Measurements from ENCODE around the gene B3GNT8. TPM values are rescaled to one million over a fixed set of nuclear protein-coding genes. Genes with fewer than 3 reads are reported as not detected.

Gene B3GNT8
- total RNA-seq, 4 donors from 2014 or later, result 0.49 to 12.6 (median 1.9) TPM

DNA sequence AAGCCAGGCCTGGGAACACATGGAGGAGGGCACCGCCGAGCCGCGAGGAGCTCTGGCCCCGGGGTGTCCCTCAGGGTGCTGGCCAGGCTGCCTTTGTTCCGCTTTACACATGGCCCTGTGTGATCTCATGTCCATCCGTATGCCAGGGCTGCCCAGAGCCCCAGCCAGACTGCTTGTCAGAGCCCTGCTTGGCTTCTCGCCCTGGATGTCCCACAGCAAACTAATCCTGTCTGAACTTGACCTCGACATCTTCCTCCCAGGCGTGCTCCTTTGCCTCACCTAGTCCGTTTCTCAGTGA lies 15.3 kb downstream of the B3GNT8 start:
- TF ChIP-seq, protein P1, sequence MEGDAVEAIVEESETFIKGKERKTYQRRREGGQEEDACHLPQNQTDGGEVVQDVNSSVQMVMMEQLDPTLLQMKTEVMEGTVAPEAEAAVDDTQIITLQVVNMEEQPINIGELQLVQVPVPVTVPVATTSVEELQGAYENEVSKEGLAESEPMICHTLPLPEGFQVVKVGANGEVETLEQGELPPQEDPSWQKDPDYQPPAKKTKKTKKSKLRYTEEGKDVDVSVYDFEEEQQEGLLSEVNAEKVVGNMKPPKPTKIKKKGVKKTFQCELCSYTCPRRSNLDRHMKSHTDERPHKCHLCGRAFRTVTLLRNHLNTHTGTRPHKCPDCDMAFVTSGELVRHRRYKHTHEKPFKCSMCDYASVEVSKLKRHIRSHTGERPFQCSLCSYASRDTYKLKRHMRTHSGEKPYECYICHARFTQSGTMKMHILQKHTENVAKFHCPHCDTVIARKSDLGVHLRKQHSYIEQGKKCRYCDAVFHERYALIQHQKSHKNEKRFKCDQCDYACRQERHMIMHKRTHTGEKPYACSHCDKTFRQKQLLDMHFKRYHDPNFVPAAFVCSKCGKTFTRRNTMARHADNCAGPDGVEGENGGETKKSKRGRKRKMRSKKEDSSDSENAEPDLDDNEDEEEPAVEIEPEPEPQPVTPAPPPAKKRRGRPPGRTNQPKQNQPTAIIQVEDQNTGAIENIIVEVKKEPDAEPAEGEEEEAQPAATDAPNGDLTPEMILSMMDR (IDR thresholded peaks at IDR 0.05; ENCODE audit: low read depth), result no peak

GRCh38 chr19:41411100-41411967 lies 15.8 kb downstream of the B3GNT8 start:
- TF ChIP-seq, protein P1 (IDR thresholded peaks at IDR 0.05; ENCODE audit: low read depth), result no peak

DNA sequence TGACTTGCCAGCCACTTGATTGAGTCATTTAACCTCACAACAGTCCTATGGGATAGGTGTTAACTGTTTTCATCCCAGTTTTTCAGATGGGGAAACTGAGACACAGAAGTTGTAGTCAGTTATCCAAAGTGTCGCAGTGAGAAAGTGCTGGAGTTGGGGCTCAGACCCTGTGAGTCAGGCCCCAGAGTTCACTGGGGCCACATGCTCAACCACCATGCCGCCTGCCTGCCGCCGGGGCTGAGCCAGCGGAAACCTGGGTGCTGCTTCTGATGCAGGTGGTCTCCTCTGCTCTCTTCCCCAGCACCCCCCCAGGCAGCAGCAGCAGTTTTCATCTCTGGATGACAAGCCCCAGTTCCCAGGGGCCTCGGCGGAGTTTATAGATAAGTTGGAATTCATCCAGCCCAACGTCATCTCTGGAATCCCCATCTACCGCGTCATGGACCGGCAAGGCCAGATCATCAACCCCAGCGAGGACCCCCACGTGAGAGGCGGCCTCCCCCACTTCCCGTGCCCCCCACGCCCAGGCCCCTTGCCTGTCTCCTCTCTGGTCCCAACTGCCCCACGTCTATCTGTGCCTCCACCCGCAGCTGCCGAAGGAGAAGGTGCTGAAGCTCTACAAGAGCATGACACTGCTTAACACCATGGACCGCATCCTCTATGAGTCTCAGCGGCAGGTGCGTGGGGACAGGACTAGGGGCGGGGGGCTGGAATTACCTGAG lies 16.7 kb downstream of the B3GNT8 start:
- TF ChIP-seq, protein P1 (IDR thresholded peaks at IDR 0.05; ENCODE audit: low read depth), result no peak

DNA sequence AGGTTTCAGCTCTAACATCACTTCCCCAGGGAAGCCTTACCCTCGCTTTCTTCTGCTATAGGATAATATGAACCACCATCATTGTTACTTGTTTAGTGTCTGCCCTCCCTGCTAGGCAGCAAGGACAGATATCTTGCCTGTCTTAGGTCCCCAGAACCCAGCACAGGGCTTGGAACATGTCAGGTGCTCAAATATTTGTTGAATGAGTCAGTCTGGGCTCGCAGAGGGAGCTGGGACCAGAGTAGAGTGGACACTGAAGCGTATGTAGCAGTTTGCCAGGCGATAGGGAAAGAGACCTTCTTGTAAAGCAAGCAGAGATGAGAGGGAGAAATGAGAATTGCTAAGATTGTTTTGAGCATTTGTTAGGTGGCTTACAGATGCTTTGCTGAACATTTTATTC lies 17.9 kb downstream of the B3GNT8 start:
- TF ChIP-seq, protein P1 (IDR thresholded peaks at IDR 0.05; ENCODE audit: low read depth), result no peak

GRCh38 chr19:41408256-41408655 lies 18.9 kb downstream of the B3GNT8 start:
- TF ChIP-seq, protein P1 (IDR thresholded peaks at IDR 0.05; ENCODE audit: low read depth), result no peak

- TF ChIP-seq, protein P1 (IDR thresholded peaks at IDR 0.05; ENCODE audit: low read depth), result no peak
Measured at GRCh38 chr19:41407271-41407670, 19.9 kb downstream of the B3GNT8 start.

GRCh38 chr19:41405776-41406175 lies 21.4 kb downstream of the B3GNT8 start:
- TF ChIP-seq, protein P1 (IDR thresholded peaks at IDR 0.05; ENCODE audit: low read depth), result no peak
